ENCODE measurements around the gene TNFRSF19.

TNFRSF19 gene

GRCh38 chr13:23608701-23609413, 38.6 kb downstream of the TNFRSF19 start:
- DNase-seq, result no peak

- no peak for DNase-seq
Measured at GRCh38 chr13:23609414-23609760, 39.2 kb downstream of the TNFRSF19 start.

DNA sequence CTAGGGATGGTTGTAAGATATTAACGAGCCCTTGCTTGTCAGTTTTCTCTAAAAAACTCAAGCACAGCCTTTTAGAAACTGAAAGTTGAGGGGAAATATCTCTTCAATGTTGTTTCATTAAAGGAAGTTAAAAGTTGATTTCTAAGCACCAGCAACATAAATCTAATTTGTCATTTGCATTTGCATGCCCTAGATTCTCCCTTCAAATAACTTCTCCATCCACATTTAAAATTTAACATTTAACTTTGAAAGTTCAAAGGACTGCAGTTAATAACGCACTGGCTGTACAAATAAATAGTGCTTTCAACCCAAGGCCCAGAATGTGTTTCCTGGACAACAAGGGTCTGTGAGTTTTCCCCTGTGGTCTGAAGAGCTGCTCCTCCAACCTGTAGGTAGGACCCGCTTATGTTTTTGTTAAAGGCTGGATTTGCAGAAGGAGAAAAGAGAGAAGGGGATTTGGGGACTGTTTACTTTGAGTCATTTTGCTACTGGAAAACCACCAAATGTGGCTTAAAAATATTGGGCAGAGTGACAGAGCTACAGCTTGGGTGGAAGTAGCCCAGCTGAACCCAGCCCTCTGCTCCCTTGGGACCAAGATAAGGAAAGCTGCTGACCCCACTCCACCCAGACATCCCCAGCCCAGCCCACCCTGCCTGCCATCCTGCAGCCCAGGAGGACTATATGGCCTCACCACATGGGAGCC, 39.8 kb downstream of the TNFRSF19 start:
- DNase-seq, result no peak

DNA sequence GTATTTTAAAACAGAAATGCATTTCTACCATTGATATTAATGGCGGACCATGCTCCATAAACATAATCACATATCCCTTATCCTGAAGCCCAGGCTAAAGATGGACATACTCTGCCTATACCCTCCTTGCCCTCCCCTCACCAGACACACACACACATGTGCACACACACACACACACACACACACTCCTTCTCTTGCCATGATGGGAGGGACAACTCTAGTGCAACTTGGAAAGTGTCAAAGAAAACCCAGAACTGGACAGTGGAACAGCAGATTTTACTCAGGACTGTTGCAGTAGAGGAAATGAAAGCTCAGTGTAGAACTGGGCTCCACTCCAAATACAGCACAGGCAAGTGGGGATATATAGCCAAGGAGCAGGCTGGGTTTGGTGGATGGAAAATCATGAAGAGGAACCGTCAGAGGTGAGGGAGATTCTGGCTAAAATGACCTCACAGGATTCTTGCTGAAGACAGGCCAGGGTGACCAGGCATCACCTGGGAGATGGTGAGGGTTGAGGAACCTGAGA, 40.8 kb downstream of the TNFRSF19 start:
- no peak for DNase-seq

- no peak for DNase-seq
Measured at GRCh38 chr13:23612182-23612581, 42.0 kb downstream of the TNFRSF19 start.

- no peak for DNase-seq
Measured at GRCh38 chr13:23612731-23613130, 42.5 kb downstream of the TNFRSF19 start.

GRCh38 chr13:23613596-23613995, 43.4 kb downstream of the TNFRSF19 start:
- no peak for DNase-seq

DNA sequence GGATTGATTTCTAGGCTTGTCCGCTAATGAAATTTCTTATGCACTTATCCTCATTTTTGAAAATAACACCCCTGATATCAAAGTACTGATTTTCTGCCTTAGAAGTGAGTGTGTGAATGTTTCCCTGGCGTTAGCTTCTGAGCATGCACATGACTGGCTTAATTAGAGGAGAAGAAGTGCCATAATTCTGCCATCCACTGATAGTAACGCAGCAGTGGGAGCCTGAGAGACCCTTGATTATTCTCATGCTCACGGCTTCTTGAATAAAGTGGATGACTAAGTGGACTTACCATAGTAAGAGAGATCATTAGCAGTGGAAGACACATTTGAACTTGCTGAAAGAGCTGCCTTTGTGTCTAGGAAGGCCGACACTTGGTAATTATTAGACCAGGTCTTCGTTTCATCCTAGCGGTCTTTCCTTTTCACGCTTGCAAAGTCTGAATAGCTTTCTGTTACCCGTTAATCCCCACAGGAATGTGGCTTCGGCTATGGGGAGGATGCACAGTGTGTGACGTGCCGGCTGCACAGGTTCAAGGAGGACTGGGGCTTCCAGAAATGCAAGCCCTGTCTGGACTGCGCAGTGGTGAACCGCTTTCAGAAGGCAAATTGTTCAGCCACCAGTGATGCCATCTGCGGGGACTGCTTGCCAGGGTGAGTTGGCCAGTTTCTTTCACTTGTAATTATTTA, 45.3 kb downstream of the TNFRSF19 start:
- no peak for DNase-seq

DNA sequence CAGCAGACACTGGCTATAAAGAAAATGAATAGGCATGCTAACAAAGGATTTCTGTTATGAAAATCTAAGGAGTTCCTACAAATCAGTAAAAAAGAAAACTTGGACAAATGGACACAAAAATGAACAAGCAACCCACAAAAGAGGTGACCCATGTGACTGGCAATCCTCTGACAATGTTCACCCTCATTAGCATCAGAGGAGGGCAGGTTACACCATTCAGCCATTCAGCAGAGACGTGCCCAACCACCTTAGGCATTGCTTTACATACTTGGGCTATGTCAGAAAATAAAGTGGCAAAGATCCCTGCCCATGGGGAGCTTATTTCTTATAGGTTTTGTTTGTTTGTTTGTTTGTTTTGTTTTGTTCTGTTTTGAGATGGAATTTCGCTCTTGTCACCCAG, 46.0 kb downstream of the TNFRSF19 start:
- no peak for DNase-seq

GRCh38 chr13:23617551-23618024, 47.4 kb downstream of the TNFRSF19 start:
- no peak for DNase-seq

DNA sequence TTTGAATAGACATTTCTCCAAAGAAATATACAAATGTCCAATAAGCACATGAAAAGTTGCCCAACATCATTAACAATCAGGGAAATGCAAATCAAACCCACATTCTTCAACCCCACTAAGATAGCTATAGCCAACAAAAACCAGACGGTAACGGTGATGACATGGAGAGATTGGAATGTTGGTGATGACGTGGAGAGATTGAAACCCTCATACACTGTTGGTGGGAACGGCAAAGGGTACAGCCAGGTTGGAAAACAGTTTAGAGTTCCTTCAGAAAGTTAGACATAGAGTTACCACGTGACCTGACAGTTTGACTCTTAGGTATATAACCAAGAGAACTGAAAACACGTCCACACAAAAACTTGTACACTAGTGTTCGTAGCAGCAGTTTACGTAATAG, 48.1 kb downstream of the TNFRSF19 start:
- no peak for DNase-seq

- no peak for DNase-seq
Measured at GRCh38 chr13:23619068-23619855, 49.0 kb downstream of the TNFRSF19 start.

DNA sequence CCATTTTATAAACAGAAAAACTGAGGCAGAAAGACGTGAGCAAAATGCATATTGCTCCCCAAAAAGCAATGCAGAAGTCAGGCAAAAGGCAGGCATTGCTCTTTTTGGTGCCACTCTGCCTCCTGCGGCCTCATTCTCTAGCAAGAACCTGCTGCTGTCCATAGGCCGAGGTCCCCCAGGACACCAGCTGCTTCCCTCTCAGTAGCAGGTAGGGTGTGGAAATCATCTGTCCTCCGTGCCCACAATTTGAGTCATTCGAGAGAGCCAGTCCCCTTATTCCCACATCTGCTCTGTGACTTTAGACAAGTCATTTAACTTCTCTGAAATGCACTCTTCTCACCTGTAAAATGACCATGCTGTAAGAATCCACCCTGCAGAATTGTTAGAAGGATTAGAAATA, 50.0 kb downstream of the TNFRSF19 start:
- DNase-seq, result no peak

DNA sequence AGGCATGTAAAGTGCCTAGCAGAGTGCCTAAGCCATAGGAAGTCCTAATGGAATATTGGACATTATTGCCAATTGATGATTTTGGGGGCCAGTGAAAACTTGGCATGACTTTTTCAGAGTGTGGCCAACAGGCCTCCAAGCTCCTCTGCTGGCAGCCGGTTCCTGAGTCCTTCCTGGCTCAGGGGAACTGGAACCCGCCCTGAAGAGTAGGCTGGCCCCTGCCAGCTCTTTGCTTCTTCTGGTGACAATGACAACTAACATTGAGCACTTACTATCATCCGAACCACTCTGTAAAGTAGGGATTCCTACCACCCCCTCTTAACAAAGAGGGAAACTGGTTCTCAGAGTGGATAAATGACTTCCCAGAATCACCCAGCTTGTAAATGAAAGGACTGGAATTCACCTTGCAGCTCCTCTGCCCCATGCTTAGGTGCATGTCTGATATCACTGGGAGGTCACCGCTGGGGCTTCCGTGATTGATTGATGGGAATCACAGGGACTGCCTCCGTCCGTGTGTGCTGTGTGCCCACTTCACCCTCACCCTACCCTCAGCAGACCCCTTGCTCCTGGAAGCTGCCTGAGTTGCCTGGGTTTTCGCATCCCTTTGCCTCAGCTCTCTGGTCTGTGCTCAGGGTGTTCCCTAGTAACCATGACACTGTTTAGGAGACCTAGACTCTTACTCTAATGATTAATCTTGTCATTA, 50.6 kb downstream of the TNFRSF19 start:
- no peak for DNase-seq

- no peak for DNase-seq
Measured at GRCh38 chr13:23621316-23621645, 51.1 kb downstream of the TNFRSF19 start.

- DNase-seq, result no peak
Measured at GRCh38 chr13:23622985-23623384, 52.8 kb downstream of the TNFRSF19 start.

DNA sequence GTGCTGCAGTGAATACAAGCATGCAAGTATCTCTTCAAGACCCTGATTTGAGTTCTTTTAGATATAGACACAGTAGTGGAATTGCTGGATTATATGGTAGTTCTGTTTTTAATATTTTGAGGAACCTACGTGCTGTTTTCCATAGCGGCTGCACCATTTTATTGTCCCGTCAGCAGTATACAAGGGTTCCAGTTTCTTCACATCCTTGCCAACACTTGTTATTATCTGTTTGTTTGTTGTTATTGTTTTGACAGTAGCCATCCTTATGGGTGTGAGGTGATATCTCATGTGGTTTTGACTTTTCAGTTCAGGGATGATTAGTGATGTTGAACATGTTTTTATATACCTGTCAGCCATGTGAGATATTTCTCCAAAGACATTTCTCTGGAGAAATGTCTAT, 53.2 kb downstream of the TNFRSF19 start:
- DNase-seq, result no peak

DNA sequence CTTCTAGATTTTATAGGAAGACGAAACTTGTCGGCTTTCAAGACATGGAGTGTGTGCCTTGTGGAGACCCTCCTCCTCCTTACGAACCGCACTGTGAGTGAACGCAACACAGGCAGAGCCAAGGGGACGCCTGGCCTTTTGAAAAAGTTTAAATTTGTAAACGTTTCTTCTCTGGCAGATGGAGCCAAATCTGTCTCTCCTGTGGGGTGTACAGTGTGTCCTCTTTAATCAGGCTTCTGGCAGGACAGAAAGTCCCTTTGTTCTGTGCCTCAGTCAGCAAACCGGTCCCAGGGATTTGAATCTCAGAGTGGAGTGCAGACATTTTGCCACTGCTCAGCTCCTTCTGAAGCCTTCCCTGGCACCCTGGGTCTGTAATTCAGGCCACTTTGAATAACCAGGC, 56.5 kb downstream of the TNFRSF19 start:
- no peak for DNase-seq

- DNase-seq, result no peak
Measured at GRCh38 chr13:23627410-23627809, 57.2 kb downstream of the TNFRSF19 start.

DNA sequence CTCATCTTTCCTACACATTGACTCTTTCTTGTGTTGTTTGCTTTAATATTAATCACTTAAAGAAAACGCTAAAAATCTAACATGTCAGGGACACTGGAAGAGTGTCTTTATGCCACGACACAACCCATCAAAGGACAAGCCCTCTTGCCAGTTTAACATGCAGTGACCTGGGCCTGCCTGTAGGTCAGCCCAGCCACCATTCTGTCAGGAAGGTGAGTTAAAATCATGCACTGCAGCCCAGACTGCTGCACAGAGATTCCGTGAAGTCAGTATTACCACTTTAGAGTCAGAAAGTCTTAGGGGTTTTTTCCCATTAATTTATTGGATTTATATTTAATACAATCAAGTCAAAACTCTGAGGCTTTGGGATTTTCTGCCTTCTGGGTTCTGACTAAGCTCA, 58.0 kb downstream of the TNFRSF19 start:
- no peak for DNase-seq

- no peak for DNase-seq
Measured at GRCh38 chr13:23628765-23629565, 58.8 kb downstream of the TNFRSF19 start.
